Kidney (tissue), 14 donors: ENCODE measurements around the gene CASP9. TPM values are rescaled to one million over a fixed set of nuclear protein-coding genes. Genes with fewer than 3 reads are reported as not detected.

Source experiments
- DNase-seq, 5 donors: peaks; one replicate each; pipeline ENCODE4 v3.0.0-alpha.2; 2013 to 2020
- FAIRE-seq: peaks from 2 replicates; lab custom pipeline; 2012; peaks lifted over from hg19 to GRCh38; lab: Jason Lieb, UNC
- H3K27ac ChIP-seq, 2 donors: one replicate each; pipeline ENCODE4 v1.7.0; 2013; ENCODE audit warnings: low read depth in 2 of 2, low read length in 2 of 2, inconsistent platforms in 1 of 2
- H3K27me3 ChIP-seq: one replicate; pipeline ENCODE4 v1.7.1; 2013; ENCODE audit warnings: low read length, inconsistent platforms; ENCODE audit not compliant: control insufficient read depth, insufficient read depth
- H3K36me3 ChIP-seq, 3 donors: one replicate each; pipeline versions ENCODE4 v1.7.0 to v1.7.1; 2013; ENCODE audit warnings: low read length in 3 of 3, control low read depth in 1 of 3, inconsistent platforms in 1 of 3; ENCODE audit not compliant: insufficient read depth in 3 of 3, control insufficient read depth in 2 of 3
- H3K4me1 ChIP-seq, 3 donors: one replicate each; pipeline versions ENCODE4 v1.7.0 to v1.7.1; 2013; ENCODE audit warnings: low read length in 3 of 3, inconsistent platforms in 1 of 3, low read depth in 1 of 3; ENCODE audit not compliant: control insufficient read depth in 2 of 3, insufficient read depth in 2 of 3
- H3K4me3 ChIP-seq, 3 donors: one replicate each; pipeline versions ENCODE4 v1.7.0 to v1.8.1; 2013; ENCODE audit warnings: low read length in 3 of 3, control low read depth in 1 of 3, inconsistent platforms in 1 of 3
- H3K9ac ChIP-seq, 3 donors: one replicate each; pipeline versions ENCODE4 v1.7.0 to v1.7.1; 2013; ENCODE audit warnings: low read length in 3 of 3, control low read depth in 1 of 3, inconsistent platforms in 1 of 3
- H3K9me3 ChIP-seq, 3 donors: one replicate each; pipeline versions ENCODE4 v1.7.0 to v1.7.1; 2013; ENCODE audit warnings: low read length in 3 of 3, control low read depth in 1 of 3, inconsistent platforms in 1 of 3; ENCODE audit not compliant: control insufficient read depth in 2 of 3, insufficient read depth in 1 of 3
- intact Hi-C: fragments of 100-400 bp; cut with DNase I; formaldehyde crosslinking; loops from one replicate; pipeline ENCODE4 v1.11.1; 2022
- polyA plus RNA-seq: library from polyadenylated mRNA; stranded (reverse); fragments of 350-450 nt; fragmentation: Illumina TruSeq; extraction: RNeasy Lipid Tissue Mini Kit (QIAGEN cat#74804); gene quantifications from one replicate; pipeline ENCODE4 v1.2.3, GENCODE V29; 2014; ENCODE audit warnings: low read depth, low replicate concordance; ENCODE audit not compliant: insufficient read depth
- total RNA-seq: library from RNA; stranded (reverse); fragmentation: NEBNext Ultra II Directional; extraction: Animal tissue kit (Norgen Biotek cat#: 25700); gene quantifications from one replicate; pipeline ENCODE4 v1.2.1, GENCODE V29; 2021
- TF ChIP-seq, protein P1 (sequence below): IDR thresholded peaks from 3 replicates; pipeline ENCODE4 v1.5.1; 2012; ENCODE audit warnings: mild to moderate bottlenecking, moderate library complexity, borderline replicate concordance; ENCODE audit not compliant: insufficient read depth; ENCODE audit errors: extremely low read depth
- donor health status: control.
- donor health status: control.
- donor health status: control.
- donor health status: control.
- donor health status: control.
- donor health status: DM: yes; HTN: yes; CAD: no.
- donor health status: Normal renal cell carcinoma (clear cell type).

The CASP9 gene
- total and polyA plus RNA-seq, 2 donors from 2014 or later, result 18.2 to 20.1 TPM

GRCh38 chr1:15558516-15558915 is 34.5 kb upstream of the CASP9 start:
- Histone ChIP-seq H3K9ac (no peak overlapping the region), H3K9me3 (no peaks in the 10 kb centered on the region), H3K4me3 (no peak overlapping the region), H3K27ac (peak overlapping the region; percentile 59 to 79), H3K4me1 (peaks cover 0 to 2% (median 0%) of the 10 kb centered on the region in 3 donors), H3K27me3 (no peaks in the 10 kb centered on the region), H3K36me3 (peaks cover 5 to 13% (median 11%) of the 10 kb centered on the region in 3 donors)
- DNase-seq (no peak), FAIRE-seq (no peak)
- intact Hi-C loops, result no loop called here
- TF ChIP-seq, protein P1, sequence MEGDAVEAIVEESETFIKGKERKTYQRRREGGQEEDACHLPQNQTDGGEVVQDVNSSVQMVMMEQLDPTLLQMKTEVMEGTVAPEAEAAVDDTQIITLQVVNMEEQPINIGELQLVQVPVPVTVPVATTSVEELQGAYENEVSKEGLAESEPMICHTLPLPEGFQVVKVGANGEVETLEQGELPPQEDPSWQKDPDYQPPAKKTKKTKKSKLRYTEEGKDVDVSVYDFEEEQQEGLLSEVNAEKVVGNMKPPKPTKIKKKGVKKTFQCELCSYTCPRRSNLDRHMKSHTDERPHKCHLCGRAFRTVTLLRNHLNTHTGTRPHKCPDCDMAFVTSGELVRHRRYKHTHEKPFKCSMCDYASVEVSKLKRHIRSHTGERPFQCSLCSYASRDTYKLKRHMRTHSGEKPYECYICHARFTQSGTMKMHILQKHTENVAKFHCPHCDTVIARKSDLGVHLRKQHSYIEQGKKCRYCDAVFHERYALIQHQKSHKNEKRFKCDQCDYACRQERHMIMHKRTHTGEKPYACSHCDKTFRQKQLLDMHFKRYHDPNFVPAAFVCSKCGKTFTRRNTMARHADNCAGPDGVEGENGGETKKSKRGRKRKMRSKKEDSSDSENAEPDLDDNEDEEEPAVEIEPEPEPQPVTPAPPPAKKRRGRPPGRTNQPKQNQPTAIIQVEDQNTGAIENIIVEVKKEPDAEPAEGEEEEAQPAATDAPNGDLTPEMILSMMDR, result no peak

- Histone ChIP-seq H3K9ac (no peak overlapping the region), H3K27ac (peak overlapping the region in 1 of 2 donors; percentile 16), H3K4me1 (peaks cover 0 to 2% (median 0%) of the 10 kb centered on the region in 3 donors), H3K36me3 (peaks cover 5 to 11% (median 11%) of the 10 kb centered on the region in 3 donors), H3K9me3 (no peaks in the 10 kb centered on the region), H3K27me3 (no peaks in the 10 kb centered on the region), H3K4me3 (no peak overlapping the region)
- intact Hi-C loops, result no loop called here
- no peak for FAIRE-seq
- no peak for DNase-seq
- TF ChIP-seq, protein P1, result no peak
These were observed 33.6 kb upstream of the CASP9 start for GRCh38 chr1:15557594-15557993.

GRCh38 chr1:15557008-15557407 is 33.0 kb upstream of the CASP9 start:
- TF ChIP-seq, protein P1, result no peak
- no peak for FAIRE-seq
- intact Hi-C loops, result no loop called here

GRCh38 chr1:15550573-15550972 is 26.6 kb upstream of the CASP9 start:
- FAIRE-seq (no peak), DNase-seq (no peak)
- no peaks in the 10 kb centered on the region for H3K9me3 ChIP-seq
- peaks cover 6 to 20% (median 17%) of the 10 kb centered on the region in 3 donors for H3K36me3 ChIP-seq
- H3K4me3 ChIP-seq, result no peak overlapping the region
- H3K9ac ChIP-seq, result no peak overlapping the region
- no peaks in the 10 kb centered on the region for H3K4me1 ChIP-seq
- no peaks in the 10 kb centered on the region for H3K27me3 ChIP-seq
- intact Hi-C loops, result no loop called here
- H3K27ac ChIP-seq, result no peak overlapping the region
- TF ChIP-seq, protein P1, result no peak

More at GRCh38 chr1:15557008-15557407, 33.0 kb upstream of the CASP9 start:
- Histone ChIP-seq H3K4me1 (peaks cover 0 to 2% (median 0%) of the 10 kb centered on the region in 3 donors), H3K9me3 (no peaks in the 10 kb centered on the region), H3K27me3 (no peaks in the 10 kb centered on the region), H3K4me3 (no peak overlapping the region), H3K36me3 (peaks cover 5 to 8% (median 7%) of the 10 kb centered on the region in 3 donors), H3K9ac (no peak overlapping the region), H3K27ac (no peak overlapping the region)
- DNase-seq, result no peak
